Glutamatergic neuron (in vitro differentiated cells): ENCODE data around the gene WDR27. TPM values are rescaled to one million over a fixed set of nuclear protein-coding genes. Genes with fewer than 3 reads are reported as not detected.

Experiments used
- DNase-seq: peaks from one replicate; pipeline ENCODE4 v3.0.0; 2022
- H3K27ac Mint-ChIP-seq: one replicate; pipeline ENCODE4 v1.8.0; 2020; ENCODE audit warnings: mild to moderate bottlenecking, mixed read lengths, inconsistent platforms; ENCODE audit not compliant: unreplicated experiment
- H3K27me3 Mint-ChIP-seq: one replicate; pipeline ENCODE4 v1.8.0; 2020; ENCODE audit warnings: mild to moderate bottlenecking, moderate library complexity, mixed read lengths, inconsistent platforms; ENCODE audit not compliant: unreplicated experiment
- H3K36me3 Mint-ChIP-seq: one replicate; pipeline ENCODE4 v1.8.0; 2020; ENCODE audit warnings: mild to moderate bottlenecking, mixed read lengths, inconsistent platforms; ENCODE audit not compliant: unreplicated experiment
- H3K4me1 Mint-ChIP-seq: one replicate; pipeline ENCODE4 v1.8.0; 2020; ENCODE audit warnings: mild to moderate bottlenecking, low read depth, mixed read lengths, inconsistent platforms; ENCODE audit not compliant: unreplicated experiment
- H3K4me3 Mint-ChIP-seq: one replicate; pipeline ENCODE4 v1.8.0; 2020; ENCODE audit warnings: mild to moderate bottlenecking, mixed read lengths, inconsistent platforms; ENCODE audit not compliant: unreplicated experiment
- H3K9me3 Mint-ChIP-seq: one replicate; pipeline ENCODE4 v1.8.0; 2020; ENCODE audit warnings: mild to moderate bottlenecking, moderate library complexity, mixed read lengths, inconsistent platforms; ENCODE audit not compliant: unreplicated experiment
- CTCF ChIP-seq: fragments of 200-600 bp; sonication (generic); IDR thresholded peaks from one replicate; pipeline ENCODE4 v1.5.0; 2021; ENCODE audit not compliant: partially characterized antibody, unreplicated experiment
- total RNA-seq: library from RNA; stranded (reverse); fragmentation: NEBNext Ultra II Directional; extraction: Animal tissue kit (Norgen Biotek cat#: 25700); gene quantifications from one replicate; pipeline ENCODE4 v1.2.1, GENCODE V29; 2021; ENCODE audit not compliant: unreplicated experiment

The WDR27 gene
- total RNA-seq, 1 donor from 2014 or later, result 64.8 TPM

- peaks cover 3% of the 10 kb centered on the region for H3K27me3 Mint-ChIP-seq
- TF ChIP-seq CTCF, result no peak
- H3K27ac Mint-ChIP-seq, result no peak overlapping the region
- no peak overlapping the region for H3K4me3 Mint-ChIP-seq
- H3K36me3 Mint-ChIP-seq, result no peaks in the 10 kb centered on the region
- DNase-seq, result no peak
- H3K9me3 Mint-ChIP-seq, result no peaks in the 10 kb centered on the region
- H3K4me1 Mint-ChIP-seq, result no peaks in the 10 kb centered on the region
These were observed 207.8 kb downstream of the WDR27 start for GRCh38 chr6:169494038-169494437.

- Mint-ChIP-seq H3K4me1 (peaks cover 3% of the 10 kb centered on the region), H3K4me3 (no peak overlapping the region), H3K27ac (no peak overlapping the region), H3K27me3 (peaks cover 3% of the 10 kb centered on the region), H3K9me3 (no peaks in the 10 kb centered on the region), H3K36me3 (no peaks in the 10 kb centered on the region)
- TF ChIP-seq CTCF, result no peak
- DNase-seq, result no peak
These were observed 210.3 kb downstream of the WDR27 start for GRCh38 chr6:169491482-169491881.

- Mint-ChIP-seq H3K9me3 (no peaks in the 10 kb centered on the region), H3K4me3 (no peak overlapping the region), H3K27ac (no peak overlapping the region), H3K27me3 (peaks cover 3% of the 10 kb centered on the region), H3K36me3 (no peaks in the 10 kb centered on the region), H3K4me1 (peaks cover 3% of the 10 kb centered on the region)
- no peak for DNase-seq
- TF ChIP-seq CTCF, result no peak
These were observed 211.0 kb downstream of the WDR27 start for GRCh38 chr6:169490830-169491229.

- no peaks in the 10 kb centered on the region for H3K9me3 Mint-ChIP-seq
- no peak for DNase-seq
- H3K27ac Mint-ChIP-seq, result no peak overlapping the region
- peaks cover 3% of the 10 kb centered on the region for H3K27me3 Mint-ChIP-seq
- H3K36me3 Mint-ChIP-seq, result no peaks in the 10 kb centered on the region
- no peak for TF ChIP-seq CTCF
- H3K4me1 Mint-ChIP-seq, result peaks cover 3% of the 10 kb centered on the region
- no peak overlapping the region for H3K4me3 Mint-ChIP-seq
These were observed 211.6 kb downstream of the WDR27 start for GRCh38 chr6:169490246-169490641.

GRCh38 chr6:169489563-169490245 is 212.1 kb downstream of the WDR27 start:
- Mint-ChIP-seq H3K4me1 (peaks cover 3% of the 10 kb centered on the region), H3K36me3 (no peaks in the 10 kb centered on the region), H3K27me3 (peaks cover 3% of the 10 kb centered on the region)

More at GRCh38 chr6:169489563-169490245, 212.1 kb downstream of the WDR27 start:
- TF ChIP-seq CTCF, result no peak
- Mint-ChIP-seq H3K27ac (no peak overlapping the region), H3K4me3 (no peak overlapping the region), H3K9me3 (no peaks in the 10 kb centered on the region)
- no peak for DNase-seq
